GM12875 (cell line): Measurements from ENCODE around the gene BTF3.
A peak's percentile ranks its signal among the peaks of the same experiment; 100 is the strongest.

Source experiments
- H3K4me3 ChIP-seq: one replicate; pipeline ENCODE4 v1.5.1; 2011; ENCODE audit warnings: low read depth, low read length, control low read depth
- CTCF ChIP-seq: IDR thresholded peaks from 2 replicates; pipeline ENCODE4 v1.5.1; 2011; ENCODE audit warnings: low read depth, mild to moderate bottlenecking, control low read depth, inconsistent platforms, low read length, moderate library complexity, borderline replicate concordance; ENCODE audit not compliant: insufficient read depth

The BTF3 gene

GRCh38 chr5:73513996-73514395 is 15.8 kb downstream of the BTF3 start:
- no peak for TF ChIP-seq CTCF

GRCh38 chr5:73514418-73514817 is 16.2 kb downstream of the BTF3 start:
- no peak overlapping the region for H3K4me3 ChIP-seq
- TF ChIP-seq CTCF, result no peak

More at GRCh38 chr5:73513996-73514395, 15.8 kb downstream of the BTF3 start:
- no peak overlapping the region for H3K4me3 ChIP-seq

GRCh38 chr5:73515232-73515631 is 17.0 kb downstream of the BTF3 start:
- TF ChIP-seq CTCF, result no peak
- no peak overlapping the region for H3K4me3 ChIP-seq

- no peak overlapping the region for H3K4me3 ChIP-seq
- TF ChIP-seq CTCF, result peak; percentile 80
These were observed 21.5 kb downstream of the BTF3 start for GRCh38 chr5:73519531-73520283.

GRCh38 chr5:73522989-73523388 is 24.7 kb downstream of the BTF3 start:
- TF ChIP-seq CTCF, result no peak
- H3K4me3 ChIP-seq, result no peak overlapping the region

GRCh38 chr5:73523861-73524260 is 25.6 kb downstream of the BTF3 start:
- no peak for TF ChIP-seq CTCF
- H3K4me3 ChIP-seq, result no peak overlapping the region

- H3K4me3 ChIP-seq, result no peak overlapping the region
- no peak for TF ChIP-seq CTCF
These were observed 27.5 kb downstream of the BTF3 start for GRCh38 chr5:73525606-73526203.
